HG02623 (cell line): ENCODE results near the gene APLP2.
"Not testable (repeated sequence)": the region's sequence is repeated elsewhere in the genome, so short reads cannot be mapped to it uniquely, and the experiment has no call there.

Source experiments
- ATAC-seq: cut with Tn5 transposase; IDR thresholded peaks from one replicate; pipeline ENCODE4 v1.9.1; 2021; ENCODE audit warnings: moderate library complexity; ENCODE audit not compliant: unreplicated experiment

The APLP2 gene

DNA sequence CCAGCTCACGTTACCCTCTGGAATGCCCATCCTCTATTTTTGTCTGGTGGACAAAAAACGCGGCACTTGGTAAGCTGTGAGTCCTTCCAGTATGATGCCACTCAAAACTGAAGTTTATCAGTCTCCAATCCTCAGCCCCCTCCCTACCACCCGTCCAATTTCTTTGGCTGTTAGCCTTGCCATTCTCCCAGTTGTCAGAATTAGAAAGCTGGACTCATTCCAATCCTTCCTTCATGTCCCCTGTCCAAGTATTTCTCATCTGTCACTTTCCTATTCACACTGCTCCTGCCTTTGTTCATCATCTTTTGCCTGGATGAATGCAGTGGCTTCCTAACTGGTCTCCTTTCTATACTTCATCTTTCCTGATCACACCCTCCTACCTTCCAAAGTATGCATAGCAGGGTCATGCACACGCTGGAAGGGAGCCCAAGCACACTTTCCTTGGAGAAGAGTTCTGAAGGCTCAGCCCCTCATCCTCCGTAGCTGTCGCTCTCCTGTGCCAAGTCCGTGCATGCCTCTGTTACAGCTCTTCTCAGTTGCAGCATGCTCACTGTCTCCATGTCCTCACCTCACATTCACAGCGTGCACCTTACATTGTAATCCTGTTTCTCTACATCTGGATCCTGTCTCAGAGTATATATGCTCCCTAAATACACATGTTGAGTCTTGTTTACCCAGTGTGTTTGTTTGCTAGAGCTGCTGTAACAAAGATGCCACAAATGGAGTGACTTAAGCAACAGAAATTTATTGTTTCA is 19.4 kb downstream of the APLP2 start:
- no peak for ATAC-seq

DNA sequence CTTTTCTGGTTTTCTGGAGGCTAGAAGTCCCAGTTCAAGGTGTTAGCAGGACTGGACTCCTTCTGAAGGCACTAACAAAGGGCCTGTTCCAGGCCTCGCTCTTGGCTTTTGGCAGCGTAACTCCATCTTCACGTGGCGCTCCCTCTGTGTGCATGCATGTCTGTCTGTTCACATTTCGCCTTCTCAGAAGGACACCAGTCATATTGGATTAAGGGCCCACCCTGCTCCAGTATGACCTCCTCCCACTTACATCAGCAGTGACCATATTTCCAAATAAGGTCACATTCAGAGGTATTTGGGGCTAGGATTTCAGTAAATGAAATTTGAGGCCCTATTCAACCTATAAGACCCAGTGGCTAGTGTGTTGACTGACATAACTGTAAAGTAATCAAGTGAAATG is 20.0 kb downstream of the APLP2 start:
- no peak for ATAC-seq

- not testable (repeated sequence) for ATAC-seq
These were observed 20.8 kb downstream of the APLP2 start for GRCh38 chr11:130090517-130090916.

DNA sequence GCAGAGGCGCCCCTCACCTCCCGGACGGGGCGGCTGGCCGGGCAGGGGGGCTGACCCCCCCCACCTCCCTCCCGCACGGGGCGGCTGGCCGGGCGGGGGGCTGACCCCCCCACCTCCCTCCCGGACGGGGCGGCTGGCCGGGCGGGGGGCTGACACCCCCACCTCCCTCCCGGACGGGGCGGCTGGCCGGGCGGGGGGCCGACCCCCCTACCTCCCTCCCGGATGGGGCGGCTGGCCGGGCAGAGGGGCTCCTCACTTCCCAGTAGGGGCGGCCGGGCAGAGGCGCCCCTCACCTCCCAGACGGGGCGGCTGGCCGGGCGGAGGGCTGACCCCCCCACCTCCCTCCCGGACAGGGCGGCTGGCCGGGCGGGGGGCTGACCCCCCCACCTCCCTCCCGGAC is 21.5 kb downstream of the APLP2 start:
- not testable (repeated sequence) for ATAC-seq

- ATAC-seq: no peak
These were observed 23.0 kb downstream of the APLP2 start for GRCh38 chr11:130092661-130093060.

DNA sequence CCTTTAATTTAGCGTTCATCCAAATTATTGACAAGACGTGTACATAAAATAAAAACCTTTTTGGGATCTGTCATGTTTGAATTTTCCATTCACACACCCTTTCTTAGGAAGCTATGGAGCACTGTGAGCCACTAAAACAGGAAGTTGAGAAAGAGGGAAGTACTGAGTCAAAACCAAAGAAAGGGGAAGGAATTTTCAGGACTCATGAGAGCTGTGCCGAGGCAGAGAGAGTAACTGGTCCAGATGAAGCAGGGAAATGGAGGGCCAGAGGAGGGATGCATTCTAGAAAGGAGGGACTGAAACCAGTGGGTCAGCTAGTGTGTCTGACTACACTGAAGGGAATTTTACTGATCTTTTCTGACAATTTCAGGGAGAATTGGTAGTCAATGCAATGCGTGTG is 24.9 kb downstream of the APLP2 start:
- ATAC-seq: no peak

GRCh38 chr11:130095326-130095725 is 25.6 kb downstream of the APLP2 start:
- ATAC-seq: no peak

DNA sequence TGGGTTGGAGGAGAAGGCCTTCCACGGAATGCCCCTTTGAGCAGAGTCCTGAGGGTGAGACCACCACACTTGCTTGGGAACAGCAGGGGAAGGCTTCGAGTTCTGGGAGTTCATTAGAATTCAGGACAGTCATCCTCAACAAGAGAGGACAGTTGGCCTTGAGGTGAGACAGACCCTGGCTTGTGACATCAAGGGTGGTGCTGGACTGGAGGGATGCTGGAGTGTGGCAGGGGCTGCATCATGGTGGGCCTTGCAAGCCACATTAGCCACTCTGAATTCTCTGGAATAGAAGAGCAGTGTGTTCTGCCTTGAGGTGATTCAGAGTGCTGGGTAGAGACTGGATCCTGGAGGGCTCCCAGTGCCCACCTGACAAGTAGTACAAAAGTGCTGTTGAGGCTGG is 26.3 kb downstream of the APLP2 start:
- no peak for ATAC-seq

GRCh38 chr11:130096823-130097222 is 27.1 kb downstream of the APLP2 start:
- ATAC-seq: no peak

DNA sequence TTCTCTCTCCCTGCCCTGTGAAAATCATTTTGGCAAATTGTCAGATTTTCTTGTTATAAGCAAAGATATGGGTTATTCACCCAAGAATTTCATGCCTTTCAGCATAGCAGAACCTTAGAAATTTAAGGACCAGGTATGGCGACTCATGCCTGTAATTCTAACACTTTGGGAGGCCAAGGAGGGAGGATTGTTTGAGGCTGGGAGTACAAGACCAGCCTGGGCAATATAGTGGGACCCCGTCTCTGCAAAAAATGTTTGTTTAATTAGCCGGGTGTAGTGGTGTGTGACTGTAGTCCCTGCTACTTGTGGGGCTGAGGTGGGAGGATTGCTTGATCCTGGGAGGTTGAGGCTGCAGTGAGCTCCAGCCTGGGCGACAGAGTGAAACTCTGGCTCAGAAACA is 27.6 kb downstream of the APLP2 start:
- ATAC-seq: no peak

DNA sequence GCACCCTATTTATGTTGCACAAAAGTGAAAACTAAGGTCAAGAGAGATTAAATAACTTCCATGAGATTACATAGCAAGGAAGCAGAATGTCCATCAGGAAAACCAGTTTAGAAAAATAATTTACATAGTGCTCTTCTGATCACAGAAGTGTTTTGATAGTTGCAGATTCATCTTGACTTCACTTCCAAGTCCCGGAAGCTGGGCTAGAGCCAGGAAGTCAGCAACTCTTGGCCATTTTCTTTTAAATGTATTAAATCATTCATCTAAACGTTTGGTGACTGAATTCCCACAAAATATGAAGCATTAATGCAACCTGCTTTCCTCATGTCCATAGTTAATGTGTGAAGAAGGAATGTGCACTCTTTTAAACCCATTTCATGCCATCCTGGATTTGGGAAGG is 29.7 kb downstream of the APLP2 start:
- ATAC-seq: no peak

GRCh38 chr11:130100381-130101095 is 30.8 kb downstream of the APLP2 start:
- no peak for ATAC-seq

GRCh38 chr11:130101661-130102060 is 32.0 kb downstream of the APLP2 start:
- ATAC-seq: no peak

DNA sequence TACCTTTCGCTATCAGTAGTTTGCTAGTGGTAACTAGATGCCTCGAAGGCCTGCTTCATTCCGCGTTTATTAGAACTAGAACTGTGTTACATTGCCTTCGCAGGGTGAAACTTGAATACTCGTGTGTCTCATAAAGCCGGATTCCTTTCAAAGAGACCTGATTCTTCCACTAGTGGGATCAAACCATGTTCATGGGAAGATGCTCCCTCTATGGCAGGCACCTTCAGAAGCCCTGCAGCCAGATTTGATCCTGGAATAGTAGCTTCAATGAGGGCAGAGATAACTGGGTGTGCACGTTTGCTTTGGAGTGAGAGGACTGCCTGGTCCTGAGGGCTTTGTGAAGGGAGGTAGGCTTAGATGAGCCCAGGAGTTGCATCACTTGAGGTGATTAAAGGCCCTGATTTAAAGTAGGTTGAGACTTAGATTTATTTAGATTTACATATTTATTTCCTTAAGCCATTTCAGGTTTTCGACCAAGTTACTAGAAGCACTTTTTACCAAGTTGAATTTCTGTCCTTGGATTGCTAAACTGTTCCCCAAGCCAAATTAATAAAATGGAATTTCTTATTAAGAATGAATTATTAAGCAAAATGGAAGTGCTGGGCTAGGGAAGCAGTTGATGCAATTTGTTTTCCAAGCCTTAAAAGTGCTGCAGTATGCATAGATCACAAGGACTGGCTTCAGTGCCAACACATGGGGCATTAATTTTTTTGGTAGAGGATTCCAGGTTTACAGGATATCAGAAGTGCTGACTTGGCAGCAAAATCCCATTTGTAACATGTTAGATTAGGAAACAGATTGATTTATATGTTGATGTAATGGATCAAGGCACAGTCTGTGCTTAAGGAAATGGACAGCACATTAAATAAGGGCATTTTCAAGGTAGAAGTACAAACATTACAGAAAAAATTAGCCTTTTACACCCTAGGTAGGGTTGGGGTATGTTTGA is 32.9 kb downstream of the APLP2 start:
- ATAC-seq: no peak

DNA sequence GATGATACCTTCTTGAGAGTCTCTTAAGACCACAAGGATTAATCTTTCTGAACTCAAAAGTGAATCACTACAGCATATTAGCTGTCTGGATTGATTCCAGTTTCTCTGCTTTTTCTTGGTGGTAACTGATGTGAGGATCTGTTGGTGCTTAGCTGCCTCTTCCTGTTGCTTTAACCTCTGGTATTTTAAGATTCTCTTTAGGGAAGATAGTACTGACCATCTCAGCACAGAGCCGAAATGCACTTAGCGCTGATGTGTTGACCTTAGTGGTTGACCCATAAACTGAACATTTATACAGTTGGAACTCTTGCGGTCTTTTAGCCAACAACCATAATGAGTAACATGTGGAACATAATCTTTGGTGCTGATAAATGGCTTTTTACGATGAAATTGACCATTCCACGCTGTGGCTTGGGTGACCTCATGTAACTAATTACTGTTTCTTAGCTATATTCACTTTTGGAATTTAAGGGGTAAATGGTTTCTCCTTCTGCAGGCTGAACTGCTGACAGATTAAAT is 33.7 kb downstream of the APLP2 start:
- no peak for ATAC-seq

DNA sequence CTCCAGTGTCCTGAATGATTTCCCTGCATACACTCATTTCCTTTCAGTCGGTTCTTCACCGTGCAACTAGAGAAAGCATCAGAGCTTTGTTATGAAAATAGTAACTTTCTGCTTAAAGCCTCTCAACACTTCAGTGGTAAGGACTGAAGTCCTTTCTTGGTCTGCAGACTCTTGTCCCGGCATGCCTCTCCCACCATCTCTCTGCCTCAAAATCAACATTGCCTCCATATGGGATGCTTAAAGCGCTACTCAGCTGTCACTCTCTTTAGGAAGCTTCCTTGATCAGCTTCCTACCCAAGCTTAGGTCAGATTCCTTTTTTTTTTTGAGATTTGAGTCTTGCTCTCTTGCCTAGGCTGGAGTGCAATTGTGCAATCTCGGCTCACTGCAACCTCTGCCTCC is 36.7 kb downstream of the APLP2 start:
- ATAC-seq: no peak

GRCh38 chr11:130108671-130109070 is 39.0 kb downstream of the APLP2 start:
- not testable (repeated sequence) for ATAC-seq

DNA sequence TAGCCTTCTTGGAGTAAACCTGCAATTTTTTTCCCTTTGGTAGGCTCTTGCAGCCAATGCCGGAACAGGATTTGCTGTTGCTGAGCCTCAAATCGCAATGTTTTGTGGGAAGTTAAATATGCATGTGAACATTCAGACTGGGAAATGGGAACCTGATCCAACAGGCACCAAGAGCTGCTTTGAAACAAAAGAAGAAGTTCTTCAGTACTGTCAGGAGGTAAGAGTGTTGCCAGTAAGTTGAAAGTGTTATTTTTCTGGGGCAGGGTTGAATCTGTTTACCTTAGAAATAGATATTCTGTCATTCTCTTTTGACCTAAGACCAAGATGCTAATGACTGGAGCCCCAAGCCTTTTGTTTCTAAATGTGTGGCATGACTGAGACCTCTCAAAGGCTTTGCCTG is 39.7 kb downstream of the APLP2 start:
- no peak for ATAC-seq

DNA sequence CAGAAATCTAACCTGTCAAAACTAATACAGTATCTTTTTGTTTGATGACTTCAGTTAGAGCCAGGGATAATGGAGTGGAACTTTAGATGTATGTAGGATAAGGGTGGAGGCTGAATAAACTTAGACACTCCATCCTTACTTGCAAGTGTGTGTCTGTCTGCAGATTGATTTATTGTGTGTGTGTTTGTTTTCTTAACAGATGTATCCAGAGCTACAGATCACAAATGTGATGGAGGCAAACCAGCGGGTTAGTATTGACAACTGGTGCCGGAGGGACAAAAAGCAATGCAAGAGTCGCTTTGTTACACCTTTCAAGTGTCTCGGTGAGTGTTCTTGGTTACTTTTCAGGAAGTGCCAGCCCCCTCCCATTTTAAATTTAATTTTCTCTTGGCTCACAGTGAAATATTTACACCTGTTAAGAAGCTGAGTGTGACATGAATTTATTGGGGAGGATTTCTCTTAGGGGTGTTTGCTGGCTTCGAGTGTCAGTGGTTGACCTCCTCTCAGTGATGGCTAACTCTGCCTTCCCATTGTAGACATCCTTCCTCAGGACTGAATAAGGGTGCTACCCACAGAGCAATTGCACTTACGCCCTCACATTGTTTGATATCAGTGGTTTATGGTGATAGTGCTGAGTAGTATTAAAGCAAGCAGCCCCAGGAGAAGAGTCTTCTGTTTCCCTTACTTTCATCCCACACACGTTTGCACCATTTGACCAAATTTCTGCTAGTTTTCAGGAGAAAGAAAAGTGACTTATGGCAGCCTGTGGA is 40.8 kb downstream of the APLP2 start:
- ATAC-seq: no peak

DNA sequence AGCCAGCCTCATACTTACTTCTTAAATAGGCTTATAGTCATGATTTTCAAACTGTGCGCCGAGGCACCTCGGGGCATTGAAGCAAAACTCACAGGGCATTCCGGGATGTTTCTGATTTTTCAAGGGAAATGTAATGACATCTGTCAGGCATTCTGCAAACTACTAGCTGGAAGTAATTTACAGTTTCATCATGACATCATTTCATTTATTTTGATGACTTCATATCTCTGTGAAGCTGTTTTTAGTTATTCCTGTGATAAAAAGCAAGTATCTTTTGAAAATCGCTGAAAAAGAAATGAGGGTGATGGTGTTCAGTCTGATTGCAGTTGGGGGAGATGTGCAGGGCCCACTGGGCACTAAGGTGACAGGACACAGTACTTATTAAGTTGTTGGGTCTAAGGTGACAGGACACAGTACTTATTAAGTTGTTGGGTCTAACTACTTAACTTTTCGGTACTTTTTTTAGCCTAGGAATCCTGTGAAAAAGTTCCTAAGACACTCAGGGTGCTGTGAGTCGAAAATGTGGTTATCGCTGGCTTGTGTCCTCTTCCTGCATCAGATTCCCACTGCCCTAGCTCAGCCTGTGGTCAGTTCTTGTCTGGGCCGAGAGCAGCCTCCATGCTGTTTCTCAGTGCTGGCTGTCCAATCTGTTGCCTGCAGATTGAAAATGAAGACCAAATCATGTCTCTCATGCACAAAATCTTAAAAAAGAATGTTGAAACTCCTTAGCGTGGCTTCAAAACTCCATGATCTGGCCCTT is 42.6 kb downstream of the APLP2 start:
- no peak for ATAC-seq
